Gastroesophageal sphincter (tissue), 3 donors: ENCODE results near the gene SIX2.

Source experiments
- EP300 ChIP-seq: sonication (generic); formaldehyde crosslinking; IDR thresholded peaks from one replicate; pipeline ENCODE4 v1.6.1; 2017; ENCODE audit warnings: antibody characterized with exemption, mild to moderate bottlenecking
- POLR2A ChIP-seq, 2 donors: fragments of 450-650 bp; IDR thresholded peaks; one replicate each; pipeline ENCODE4 v1.6.1; 2017; ENCODE audit warnings: antibody characterized with exemption in 2 of 2, mild to moderate bottlenecking in 2 of 2, moderate library complexity in 1 of 2
- TF ChIP-seq, protein P1 (sequence below), 4 experiments: fragments of 200-600 bp in 2 of 4; fragments of 450-650 bp in 2 of 4; sonication (generic) in 1 of 4; IDR thresholded peaks; one replicate each; pipeline ENCODE4 v1.5.1; 2017 to 2019; ENCODE audit warnings: antibody characterized with exemption in 4 of 4, mild to moderate bottlenecking in 2 of 4, moderate library complexity in 2 of 4

DNA sequence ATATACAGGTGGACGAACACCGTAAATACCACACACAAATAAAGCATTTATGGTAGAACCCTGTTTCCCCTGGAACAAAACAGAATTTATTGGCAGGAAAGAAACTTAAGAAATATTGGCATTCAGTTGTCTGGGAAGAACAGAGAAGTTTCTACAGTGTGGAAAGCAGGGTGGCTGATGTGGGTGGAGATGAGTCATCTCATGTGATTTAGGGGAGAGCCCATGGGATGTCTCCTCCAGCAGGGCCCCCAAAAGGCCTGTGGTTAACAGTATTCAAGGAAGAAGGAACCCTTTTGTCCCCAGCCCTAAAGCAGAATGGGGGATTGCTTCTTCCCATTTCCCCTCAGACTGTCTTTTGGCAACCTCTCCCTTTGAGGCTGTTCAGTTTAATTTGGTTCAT lies 43.6 kb downstream of the SIX2 start:
- TF ChIP-seq, protein P1, sequence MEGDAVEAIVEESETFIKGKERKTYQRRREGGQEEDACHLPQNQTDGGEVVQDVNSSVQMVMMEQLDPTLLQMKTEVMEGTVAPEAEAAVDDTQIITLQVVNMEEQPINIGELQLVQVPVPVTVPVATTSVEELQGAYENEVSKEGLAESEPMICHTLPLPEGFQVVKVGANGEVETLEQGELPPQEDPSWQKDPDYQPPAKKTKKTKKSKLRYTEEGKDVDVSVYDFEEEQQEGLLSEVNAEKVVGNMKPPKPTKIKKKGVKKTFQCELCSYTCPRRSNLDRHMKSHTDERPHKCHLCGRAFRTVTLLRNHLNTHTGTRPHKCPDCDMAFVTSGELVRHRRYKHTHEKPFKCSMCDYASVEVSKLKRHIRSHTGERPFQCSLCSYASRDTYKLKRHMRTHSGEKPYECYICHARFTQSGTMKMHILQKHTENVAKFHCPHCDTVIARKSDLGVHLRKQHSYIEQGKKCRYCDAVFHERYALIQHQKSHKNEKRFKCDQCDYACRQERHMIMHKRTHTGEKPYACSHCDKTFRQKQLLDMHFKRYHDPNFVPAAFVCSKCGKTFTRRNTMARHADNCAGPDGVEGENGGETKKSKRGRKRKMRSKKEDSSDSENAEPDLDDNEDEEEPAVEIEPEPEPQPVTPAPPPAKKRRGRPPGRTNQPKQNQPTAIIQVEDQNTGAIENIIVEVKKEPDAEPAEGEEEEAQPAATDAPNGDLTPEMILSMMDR (IDR thresholded peaks at IDR 0.05) = no peak
- no peak for TF ChIP-seq POLR2A (IDR thresholded peaks at IDR 0.05)
- TF ChIP-seq EP300 = no peak
